ENCODE data around the gene ADAM33.

The ADAM33 gene

GRCh38 chr20:3706774-3707507, 25.1 kb upstream of the ADAM33 start:
- Histone ChIP-seq H3K4me3 (ENCODE audit: low read length) (no peak overlapping the region), H3K36me3 (ENCODE audit: insufficient read depth, low read length) (no peaks in the 10 kb centered on the region), H3K9ac (ENCODE audit: low read depth, low read length) (no peak overlapping the region; the same call in 1 of the 2 replicates), H3K27me3 (ENCODE audit: insufficient read depth, low read length) (no peaks in the 10 kb centered on the region), H3K4me1 (ENCODE audit: insufficient read depth, low read length) (no peaks in the 10 kb centered on the region), H3K27ac (ENCODE audit: low read depth, low read length) (no peak overlapping the region), H3K9me3 (ENCODE audit: insufficient read depth, low read depth, low read length) (no peaks in the 10 kb centered on the region)
- 83% methylated on average over 10 of the region's 10 CpGs for WGBS

GRCh38 chr20:3705970-3706739, 24.3 kb upstream of the ADAM33 start:
- no peaks in the 10 kb centered on the region for H3K27me3 ChIP-seq (ENCODE audit: insufficient read depth, low read length)
- H3K36me3 ChIP-seq (ENCODE audit: insufficient read depth, low read length) = no peaks in the 10 kb centered on the region
- no peak overlapping the region for H3K4me3 ChIP-seq (ENCODE audit: low read length)
- WGBS = 94% methylated on average over 31 of the region's 31 CpGs
- H3K9me3 ChIP-seq (ENCODE audit: insufficient read depth, low read depth, low read length) = no peaks in the 10 kb centered on the region
- no peaks in the 10 kb centered on the region for H3K4me1 ChIP-seq (ENCODE audit: insufficient read depth, low read length)
- no peak overlapping the region for H3K27ac ChIP-seq (ENCODE audit: low read depth, low read length)
- no peak overlapping the region for H3K9ac ChIP-seq (ENCODE audit: low read depth, low read length)

- no peak overlapping the region for H3K9ac ChIP-seq (ENCODE audit: low read depth, low read length)
- no peak overlapping the region for H3K4me3 ChIP-seq (ENCODE audit: low read length)
- WGBS = 80% methylated on average over 14 of the region's 14 CpGs
- H3K27ac ChIP-seq (ENCODE audit: low read depth, low read length) = no peak overlapping the region
- H3K36me3 ChIP-seq (ENCODE audit: insufficient read depth, low read length) = no peaks in the 10 kb centered on the region
- no peaks in the 10 kb centered on the region for H3K9me3 ChIP-seq (ENCODE audit: insufficient read depth, low read depth, low read length)
- H3K4me1 ChIP-seq (ENCODE audit: insufficient read depth, low read length) = no peaks in the 10 kb centered on the region
- no peaks in the 10 kb centered on the region for H3K27me3 ChIP-seq (ENCODE audit: insufficient read depth, low read length)
These were observed 23.7 kb upstream of the ADAM33 start for GRCh38 chr20:3705491-3705969.

GRCh38 chr20:3704087-3704486, 22.3 kb upstream of the ADAM33 start:
- no peaks in the 10 kb centered on the region for H3K4me1 ChIP-seq (ENCODE audit: insufficient read depth, low read length)

GRCh38 chr20:3702611-3703391, 21.0 kb upstream of the ADAM33 start:
- Histone ChIP-seq H3K9me3 (ENCODE audit: insufficient read depth, low read depth, low read length) (no peaks in the 10 kb centered on the region), H3K4me3 (ENCODE audit: low read length) (no peak overlapping the region), H3K4me1 (ENCODE audit: insufficient read depth, low read length) (no peaks in the 10 kb centered on the region), H3K9ac (ENCODE audit: low read depth, low read length) (no peak overlapping the region), H3K27me3 (ENCODE audit: insufficient read depth, low read length) (no peaks in the 10 kb centered on the region), H3K27ac (ENCODE audit: low read depth, low read length) (no peak overlapping the region), H3K36me3 (ENCODE audit: insufficient read depth, low read length) (no peaks in the 10 kb centered on the region)
- 91% methylated on average over 9 of the region's 11 CpGs for WGBS

More at GRCh38 chr20:3704087-3704486, 22.3 kb upstream of the ADAM33 start:
- Histone ChIP-seq H3K4me3 (ENCODE audit: low read length) (no peak overlapping the region), H3K9me3 (ENCODE audit: insufficient read depth, low read depth, low read length) (no peaks in the 10 kb centered on the region), H3K9ac (ENCODE audit: low read depth, low read length) (no peak overlapping the region), H3K27ac (ENCODE audit: low read depth, low read length) (no peak overlapping the region), H3K36me3 (ENCODE audit: insufficient read depth, low read length) (no peaks in the 10 kb centered on the region), H3K27me3 (ENCODE audit: insufficient read depth, low read length) (no peaks in the 10 kb centered on the region)
- WGBS = 88% methylated on average over 5 of the region's 5 CpGs

GRCh38 chr20:3701061-3701998, 19.5 kb upstream of the ADAM33 start:
- no peaks in the 10 kb centered on the region for H3K4me1 ChIP-seq (ENCODE audit: insufficient read depth, low read length)
- no peak overlapping the region for H3K9ac ChIP-seq (ENCODE audit: low read depth, low read length)
- no peaks in the 10 kb centered on the region for H3K9me3 ChIP-seq (ENCODE audit: insufficient read depth, low read depth, low read length)
- no peaks in the 10 kb centered on the region for H3K27me3 ChIP-seq (ENCODE audit: insufficient read depth, low read length)
- no peak overlapping the region for H3K4me3 ChIP-seq (ENCODE audit: low read length)
- 89% methylated on average over 13 of the region's 13 CpGs for WGBS
- H3K36me3 ChIP-seq (ENCODE audit: insufficient read depth, low read length) = no peaks in the 10 kb centered on the region
- H3K27ac ChIP-seq (ENCODE audit: low read depth, low read length) = no peak overlapping the region

- Histone ChIP-seq H3K9me3 (ENCODE audit: insufficient read depth, low read depth, low read length) (no peaks in the 10 kb centered on the region), H3K36me3 (ENCODE audit: insufficient read depth, low read length) (no peaks in the 10 kb centered on the region), H3K27ac (ENCODE audit: low read depth, low read length) (no peak overlapping the region), H3K4me3 (ENCODE audit: low read length) (no peak overlapping the region), H3K9ac (ENCODE audit: low read depth, low read length) (no peak overlapping the region), H3K27me3 (ENCODE audit: insufficient read depth, low read length) (no peaks in the 10 kb centered on the region), H3K4me1 (ENCODE audit: insufficient read depth, low read length) (no peaks in the 10 kb centered on the region)
- WGBS = 86% methylated on average over 16 of the region's 16 CpGs
These were observed 17.2 kb upstream of the ADAM33 start for GRCh38 chr20:3699037-3699436.

- 95% methylated on average over 6 of the region's 6 CpGs for WGBS
- Histone ChIP-seq H3K27me3 (ENCODE audit: insufficient read depth, low read length) (no peaks in the 10 kb centered on the region), H3K9ac (ENCODE audit: low read depth, low read length) (no peak overlapping the region), H3K36me3 (ENCODE audit: insufficient read depth, low read length) (no peaks in the 10 kb centered on the region), H3K27ac (ENCODE audit: low read depth, low read length) (no peak overlapping the region), H3K4me1 (ENCODE audit: insufficient read depth, low read length) (no peaks in the 10 kb centered on the region), H3K4me3 (ENCODE audit: low read length) (no peak overlapping the region), H3K9me3 (ENCODE audit: insufficient read depth, low read depth, low read length) (no peaks in the 10 kb centered on the region)
These were observed 16.8 kb upstream of the ADAM33 start for GRCh38 chr20:3698591-3699001.

- WGBS = 89% methylated on average over 18 of the region's 18 CpGs
- Histone ChIP-seq H3K9ac (ENCODE audit: low read depth, low read length) (no peak overlapping the region), H3K36me3 (ENCODE audit: insufficient read depth, low read length) (no peaks in the 10 kb centered on the region), H3K9me3 (ENCODE audit: insufficient read depth, low read depth, low read length) (no peaks in the 10 kb centered on the region), H3K27me3 (ENCODE audit: insufficient read depth, low read length) (no peaks in the 10 kb centered on the region), H3K4me3 (ENCODE audit: low read length) (no peak overlapping the region), H3K27ac (ENCODE audit: low read depth, low read length) (no peak overlapping the region), H3K4me1 (ENCODE audit: insufficient read depth, low read length) (no peaks in the 10 kb centered on the region)
These were observed 15.9 kb upstream of the ADAM33 start for GRCh38 chr20:3697588-3698305.

Measured in HUES64 (cell line).